KBM-7 (cell line): ENCODE results near the gene TTC7B.
A peak's percentile ranks its signal among the peaks of the same experiment; 100 is the strongest.

ENCODE experiments used
- DNase-seq: peaks from one replicate; pipeline ENCODE4 v3.0.0-alpha.2; 2015
- in situ Hi-C: fragments of 300-500 bp; cut with MboI; formaldehyde crosslinking; loops from 2 replicates; pipeline ENCODE4 v1.14.3; 2020; ENCODE audit warnings: low sequenced_read_pairs, low pct_unique_long_range_greater_than_20kb, mixed read lengths

Gene TTC7B

GRCh38 chr14:90727082-90727481 is 89.1 kb downstream of the TTC7B start:
- in situ Hi-C loops = no loop called here
- no peak for DNase-seq

- in situ Hi-C loops = no loop called here
- no peak for DNase-seq
These were observed 89.6 kb downstream of the TTC7B start for GRCh38 chr14:90726656-90727055.

DNA sequence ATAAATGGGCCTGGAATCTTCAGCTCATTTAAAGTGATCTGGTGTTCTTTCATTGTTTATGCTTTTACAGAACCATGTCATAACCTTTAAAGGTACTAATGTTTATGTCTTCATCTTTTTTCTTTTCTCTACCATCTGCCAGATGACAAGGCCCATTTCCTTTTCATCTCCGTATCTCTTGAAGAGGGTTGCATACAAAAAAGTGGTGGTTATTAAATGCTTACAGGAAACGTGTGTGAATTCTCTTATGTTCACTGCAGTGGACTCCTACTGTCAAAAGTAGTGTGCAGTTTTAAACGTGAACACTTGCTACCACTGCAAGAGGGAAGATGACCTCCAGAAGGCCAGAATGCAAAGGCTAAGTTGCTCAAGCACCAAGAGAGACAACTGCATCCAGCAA is 91.4 kb downstream of the TTC7B start:
- no peak for DNase-seq
- in situ Hi-C loops = no loop called here

GRCh38 chr14:90722590-90722989 is 93.6 kb downstream of the TTC7B start:
- DNase-seq = peak; percentile 45
- in situ Hi-C loops = no loop called here

GRCh38 chr14:90721619-90722305 is 94.5 kb downstream of the TTC7B start:
- in situ Hi-C loops = no loop called here
- no peak for DNase-seq

- in situ Hi-C loops = no loop called here
- DNase-seq = no peak
These were observed 95.4 kb downstream of the TTC7B start for GRCh38 chr14:90720832-90721231.

GRCh38 chr14:90720336-90720735 is 95.9 kb downstream of the TTC7B start:
- no peak for DNase-seq
- in situ Hi-C loops = no loop called here

DNA sequence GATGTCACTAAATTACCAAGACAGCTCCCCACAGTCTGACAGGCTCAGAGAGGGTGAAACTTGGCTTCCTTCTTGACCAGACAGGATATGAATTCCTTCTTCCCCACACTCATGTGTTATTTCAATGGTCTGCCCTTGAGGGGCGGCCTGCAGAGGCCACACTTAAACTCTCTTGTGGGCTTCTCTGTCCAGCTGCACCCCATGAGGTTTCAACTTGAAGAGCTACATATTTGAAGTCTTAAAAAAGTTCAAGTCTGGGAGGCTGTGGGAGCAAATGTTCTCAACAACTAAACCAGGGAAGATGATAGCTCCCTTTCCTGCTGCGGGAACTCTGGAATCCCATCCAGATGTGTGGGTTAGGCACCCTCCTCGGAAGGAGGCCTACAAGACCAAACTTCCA is 98.3 kb downstream of the TTC7B start:
- no peak for DNase-seq
- in situ Hi-C loops = no loop called here

GRCh38 chr14:90715993-90716392 is 100.2 kb downstream of the TTC7B start:
- in situ Hi-C loops = no loop called here
- no peak for DNase-seq

- in situ Hi-C loops = no loop called here
- no peak for DNase-seq
These were observed 100.7 kb downstream of the TTC7B start for GRCh38 chr14:90715495-90715894.

DNA sequence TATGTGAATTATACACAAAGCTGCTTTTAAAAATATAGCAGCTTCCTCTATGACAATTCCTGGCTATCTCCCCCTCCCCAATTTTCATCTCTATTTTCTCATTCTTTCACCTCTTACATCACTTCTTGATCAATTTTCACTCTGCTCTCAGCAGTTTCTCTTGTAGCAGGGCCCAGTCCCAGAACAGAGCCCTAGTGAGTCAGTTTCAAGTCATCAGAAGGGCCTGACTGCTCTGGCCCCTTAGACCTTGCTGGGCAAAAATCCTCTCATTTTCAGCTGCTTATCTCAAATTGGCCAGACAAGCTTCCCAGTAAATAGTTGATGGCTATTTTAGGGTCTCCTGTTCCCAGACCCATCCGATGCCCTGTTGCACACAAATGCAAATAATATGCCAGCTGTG is 101.4 kb downstream of the TTC7B start:
- in situ Hi-C loops = no loop called here
- no peak for DNase-seq

GRCh38 chr14:90704738-90705392 is 111.4 kb downstream of the TTC7B start:
- in situ Hi-C loops = no loop called here
- no peak for DNase-seq

- no peak for DNase-seq
- in situ Hi-C loops = no loop called here
These were observed 112.1 kb downstream of the TTC7B start for GRCh38 chr14:90703841-90704737.

- DNase-seq = peak; percentile 19
These were observed 115.1 kb downstream of the TTC7B start for GRCh38 chr14:90700933-90701776.

GRCh38 chr14:90699016-90699415 is 117.2 kb downstream of the TTC7B start:
- in situ Hi-C loops = no loop called here
- no peak for DNase-seq

More at GRCh38 chr14:90700933-90701776, 115.1 kb downstream of the TTC7B start:
- in situ Hi-C loops = no loop called here

GRCh38 chr14:90698379-90698869 is 117.8 kb downstream of the TTC7B start:
- in situ Hi-C loops = no loop called here
- DNase-seq = no peak

DNA sequence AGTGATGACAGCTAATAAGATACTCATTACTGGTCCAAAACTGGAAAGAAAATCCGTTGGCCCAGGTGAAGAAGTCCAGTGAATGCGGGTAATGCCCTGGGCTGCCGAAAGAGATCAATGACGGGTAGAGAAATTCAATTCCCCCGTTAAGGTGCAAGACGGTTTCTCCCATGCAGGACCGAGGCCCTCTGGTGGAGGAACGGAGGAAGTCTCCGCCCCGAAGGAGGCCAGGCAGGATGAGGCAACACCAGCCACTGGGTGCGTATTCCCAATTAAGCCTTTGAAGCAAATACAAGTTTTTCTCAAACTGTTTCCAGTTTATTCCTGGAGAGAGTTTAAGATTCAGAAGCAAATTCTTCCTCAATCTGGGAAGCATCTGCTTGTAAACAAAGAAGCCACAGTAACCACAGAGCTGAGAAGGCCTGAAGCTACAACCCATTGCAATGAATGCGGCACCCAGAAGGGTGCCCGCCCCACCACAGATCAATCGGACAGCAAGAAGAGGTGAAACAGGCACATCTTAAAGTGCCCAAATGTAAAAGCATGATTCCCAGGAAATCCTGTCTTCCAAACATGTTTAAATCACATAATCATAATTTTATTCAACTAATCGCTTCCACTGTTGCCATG is 118.5 kb downstream of the TTC7B start:
- DNase-seq = peak; percentile 81
- in situ Hi-C loops = no loop called here

DNA sequence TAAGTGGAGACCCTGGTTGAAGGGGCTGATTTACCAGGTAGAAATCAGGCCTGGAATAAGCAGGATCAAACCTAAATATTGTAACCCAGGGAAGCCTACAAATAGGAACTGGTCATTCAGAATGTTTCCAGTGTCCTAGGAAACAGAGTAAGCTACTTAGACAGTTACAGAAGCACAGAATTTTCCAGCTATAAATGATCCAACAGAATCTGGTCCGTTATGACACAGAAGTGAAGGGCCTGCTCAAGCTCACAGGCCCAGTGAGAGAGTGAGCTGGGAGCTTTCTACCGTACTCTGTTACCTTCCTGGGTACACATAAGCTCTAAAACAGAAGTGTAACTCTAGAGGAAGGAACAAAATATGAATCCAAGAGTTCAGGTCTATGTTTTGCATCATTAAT is 119.1 kb downstream of the TTC7B start:
- in situ Hi-C loops = no loop called here
- no peak for DNase-seq

DNA sequence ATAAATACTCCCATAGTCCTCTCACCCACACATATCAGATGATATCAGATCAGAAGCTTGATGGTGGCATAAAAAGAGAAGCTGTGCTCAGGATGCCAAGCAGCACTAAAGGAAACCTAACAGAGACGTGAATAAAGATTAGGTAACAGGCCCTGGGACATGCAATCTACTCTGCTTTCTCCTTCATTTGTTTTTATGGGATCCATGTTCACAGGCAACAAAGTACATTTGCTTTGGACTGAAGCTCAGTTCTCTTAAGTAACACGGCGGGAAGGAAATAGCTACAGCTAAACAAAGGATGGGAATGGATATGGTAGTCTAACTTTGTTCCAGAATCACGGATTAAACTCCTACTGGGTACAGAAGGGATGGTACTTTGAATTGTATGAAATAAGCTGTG is 119.5 kb downstream of the TTC7B start:
- in situ Hi-C loops = no loop called here
- no peak for DNase-seq
